NCI-H2029 treated with DMSO at 0.1 percent for 48 hours (cell line): ENCODE results near the gene LDAF1.
"Not testable (repeated sequence)": the region's sequence is repeated elsewhere in the genome, so short reads cannot be mapped to it uniquely, and the experiment has no call there.

Experiments used
- DNase-seq: peaks from one replicate; lab custom pipeline; 2025; lab: John Stamatoyannopoulos, UW

LDAF1 gene

GRCh38 chr16:21195330-21195729 lies 36.9 kb downstream of the LDAF1 start:
- not testable (repeated sequence) for DNase-seq

GRCh38 chr16:21197112-21197511 lies 38.6 kb downstream of the LDAF1 start:
- no peak for DNase-seq

- DNase-seq: no peak
These were observed 39.1 kb downstream of the LDAF1 start for GRCh38 chr16:21197621-21198020.

- DNase-seq: no peak
These were observed 41.2 kb downstream of the LDAF1 start for GRCh38 chr16:21199607-21200218.

GRCh38 chr16:21203155-21203797 lies 44.8 kb downstream of the LDAF1 start:
- no peak for DNase-seq

GRCh38 chr16:21205303-21205702 lies 46.8 kb downstream of the LDAF1 start:
- no peak for DNase-seq

- no peak for DNase-seq
These were observed 48.1 kb downstream of the LDAF1 start for GRCh38 chr16:21206550-21206949.

- peak; percentile 49 for DNase-seq
These were observed 50.2 kb downstream of the LDAF1 start for GRCh38 chr16:21208446-21209230.

GRCh38 chr16:21211486-21211885 lies 53.0 kb downstream of the LDAF1 start, which contains the start of gene ZP2:
ZP2 (minus strand) TSS chr16:21211574; CDS start chr16:21211547, 27 bp downstream.
- no peak for DNase-seq

- no peak for DNase-seq
These were observed 55.6 kb downstream of the LDAF1 start for GRCh38 chr16:21214086-21214485.

- DNase-seq: no peak
These were observed 58.6 kb downstream of the LDAF1 start for GRCh38 chr16:21217121-21217520.

GRCh38 chr16:21218153-21218552 lies 59.7 kb downstream of the LDAF1 start:
- DNase-seq: no peak

- no peak for DNase-seq
These were observed 61.1 kb downstream of the LDAF1 start for GRCh38 chr16:21219551-21219950.

- DNase-seq: peak; percentile 46
These were observed 64.2 kb downstream of the LDAF1 start for GRCh38 chr16:21222495-21223337.

- no peak for DNase-seq
These were observed 65.3 kb downstream of the LDAF1 start for GRCh38 chr16:21223787-21224186.

GRCh38 chr16:21224800-21225199 lies 66.3 kb downstream of the LDAF1 start:
- DNase-seq: no peak

- no peak for DNase-seq
These were observed 68.3 kb downstream of the LDAF1 start for GRCh38 chr16:21226749-21227148.

GRCh38 chr16:21227866-21228265 lies 69.4 kb downstream of the LDAF1 start:
- DNase-seq: no peak

GRCh38 chr16:21228361-21228872 lies 69.9 kb downstream of the LDAF1 start:
- DNase-seq: no peak
